ENCODE results near the gene SLF2. TPM values are rescaled to one million over a fixed set of nuclear protein-coding genes. Genes with fewer than 3 reads are reported as not detected.

The SLF2 gene
- total and polyA plus RNA-seq, 2 of the 13 experiments (the other 11 are each of a cell fraction or from before 2014, with no cell fraction given): 12.2 to 48.1 TPM

DNA sequence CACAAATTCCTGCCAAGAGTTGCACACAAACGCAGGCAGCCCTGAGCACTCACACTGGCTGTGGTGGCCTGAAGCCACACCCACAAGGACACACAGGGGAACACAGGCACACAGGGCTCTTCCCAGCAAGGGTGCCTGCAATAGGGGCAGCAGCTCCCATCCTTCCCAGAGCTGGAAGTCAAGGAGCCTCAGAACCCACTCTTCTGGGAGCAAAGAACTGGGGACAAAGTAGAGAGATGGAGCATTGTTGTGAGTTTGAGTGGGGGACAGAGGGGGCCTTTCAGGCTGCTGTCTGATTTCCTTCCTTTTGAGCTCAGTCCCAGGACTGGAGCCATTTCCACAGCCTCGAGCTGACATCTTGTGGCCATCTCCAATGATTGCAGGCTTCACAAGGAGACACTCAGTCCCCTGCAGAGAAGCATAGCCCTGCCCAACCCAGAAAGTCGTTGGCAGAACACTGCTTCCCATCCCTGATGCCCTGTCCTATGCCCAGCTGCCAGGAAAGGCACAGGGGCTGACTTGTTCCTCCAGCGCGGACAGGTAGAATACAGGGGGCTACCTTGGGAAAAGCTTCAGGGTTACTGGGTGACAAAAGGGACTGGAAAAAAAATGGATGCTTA, 34.4 kb upstream of the SLF2 start (continued):
- TF ChIP-seq BCL6 (CRISPR knock-in tag; IDR thresholded peaks at IDR 0.05): no peak
- TF ChIP-seq ZNF253 (CRISPR knock-in tag; IDR thresholded peaks at IDR 0.05; ENCODE audit: borderline replicate concordance): no peak
- TF ChIP-seq, protein P1, sequence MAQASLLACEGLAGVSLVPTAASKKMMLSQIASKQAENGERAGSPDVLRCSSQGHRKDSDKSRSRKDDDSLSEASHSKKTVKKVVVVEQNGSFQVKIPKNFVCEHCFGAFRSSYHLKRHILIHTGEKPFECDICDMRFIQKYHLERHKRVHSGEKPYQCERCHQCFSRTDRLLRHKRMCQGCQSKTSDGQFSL (CRISPR knock-in tag; IDR thresholded peaks at IDR 0.05): no peak
- no peak for TF ChIP-seq ZNF770 (CRISPR knock-in tag; IDR thresholded peaks at IDR 0.05)
- TF ChIP-seq ZNF7 (CRISPR knock-in tag; IDR thresholded peaks at IDR 0.05): no peak
- TF ChIP-seq, protein P2, sequence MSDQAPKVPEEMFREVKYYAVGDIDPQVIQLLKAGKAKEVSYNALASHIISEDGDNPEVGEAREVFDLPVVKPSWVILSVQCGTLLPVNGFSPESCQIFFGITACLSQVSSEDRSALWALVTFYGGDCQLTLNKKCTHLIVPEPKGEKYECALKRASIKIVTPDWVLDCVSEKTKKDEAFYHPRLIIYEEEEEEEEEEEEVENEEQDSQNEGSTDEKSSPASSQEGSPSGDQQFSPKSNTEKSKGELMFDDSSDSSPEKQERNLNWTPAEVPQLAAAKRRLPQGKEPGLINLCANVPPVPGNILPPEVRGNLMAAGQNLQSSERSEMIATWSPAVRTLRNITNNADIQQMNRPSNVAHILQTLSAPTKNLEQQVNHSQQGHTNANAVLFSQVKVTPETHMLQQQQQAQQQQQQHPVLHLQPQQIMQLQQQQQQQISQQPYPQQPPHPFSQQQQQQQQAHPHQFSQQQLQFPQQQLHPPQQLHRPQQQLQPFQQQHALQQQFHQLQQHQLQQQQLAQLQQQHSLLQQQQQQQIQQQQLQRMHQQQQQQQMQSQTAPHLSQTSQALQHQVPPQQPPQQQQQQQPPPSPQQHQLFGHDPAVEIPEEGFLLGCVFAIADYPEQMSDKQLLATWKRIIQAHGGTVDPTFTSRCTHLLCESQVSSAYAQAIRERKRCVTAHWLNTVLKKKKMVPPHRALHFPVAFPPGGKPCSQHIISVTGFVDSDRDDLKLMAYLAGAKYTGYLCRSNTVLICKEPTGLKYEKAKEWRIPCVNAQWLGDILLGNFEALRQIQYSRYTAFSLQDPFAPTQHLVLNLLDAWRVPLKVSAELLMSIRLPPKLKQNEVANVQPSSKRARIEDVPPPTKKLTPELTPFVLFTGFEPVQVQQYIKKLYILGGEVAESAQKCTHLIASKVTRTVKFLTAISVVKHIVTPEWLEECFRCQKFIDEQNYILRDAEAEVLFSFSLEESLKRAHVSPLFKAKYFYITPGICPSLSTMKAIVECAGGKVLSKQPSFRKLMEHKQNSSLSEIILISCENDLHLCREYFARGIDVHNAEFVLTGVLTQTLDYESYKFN (CRISPR knock-in tag; conservative IDR thresholded peaks at IDR 0.05): 0 out of 2 replicates have a peak, but pooled peaks have one; percentile 20
- TF ChIP-seq AHDC1 (CRISPR knock-in tag; IDR thresholded peaks at IDR 0.05; ENCODE audit: borderline replicate concordance): peak; percentile 18; the same call in 1 of the 2 replicates
- TF ChIP-seq, protein P3, sequence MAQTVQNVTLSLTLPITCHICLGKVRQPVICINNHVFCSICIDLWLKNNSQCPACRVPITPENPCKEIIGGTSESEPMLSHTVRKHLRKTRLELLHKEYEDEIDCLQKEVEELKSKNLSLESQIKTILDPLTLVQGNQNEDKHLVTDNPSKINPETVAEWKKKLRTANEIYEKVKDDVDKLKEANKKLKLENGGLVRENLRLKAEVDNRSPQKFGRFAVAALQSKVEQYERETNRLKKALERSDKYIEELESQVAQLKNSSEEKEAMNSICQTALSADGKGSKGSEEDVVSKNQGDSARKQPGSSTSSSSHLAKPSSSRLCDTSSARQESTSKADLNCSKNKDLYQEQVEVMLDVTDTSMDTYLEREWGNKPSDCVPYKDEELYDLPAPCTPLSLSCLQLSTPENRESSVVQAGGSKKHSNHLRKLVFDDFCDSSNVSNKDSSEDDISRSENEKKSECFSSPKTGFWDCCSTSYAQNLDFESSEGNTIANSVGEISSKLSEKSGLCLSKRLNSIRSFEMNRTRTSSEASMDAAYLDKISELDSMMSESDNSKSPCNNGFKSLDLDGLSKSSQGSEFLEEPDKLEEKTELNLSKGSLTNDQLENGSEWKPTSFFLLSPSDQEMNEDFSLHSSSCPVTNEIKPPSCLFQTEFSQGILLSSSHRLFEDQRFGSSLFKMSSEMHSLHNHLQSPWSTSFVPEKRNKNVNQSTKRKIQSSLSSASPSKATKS (CRISPR knock-in tag; IDR thresholded peaks at IDR 0.05): no peak
- TF ChIP-seq ZNF572 (CRISPR knock-in tag; IDR thresholded peaks at IDR 0.05): no peak
- TF ChIP-seq, protein P4, sequence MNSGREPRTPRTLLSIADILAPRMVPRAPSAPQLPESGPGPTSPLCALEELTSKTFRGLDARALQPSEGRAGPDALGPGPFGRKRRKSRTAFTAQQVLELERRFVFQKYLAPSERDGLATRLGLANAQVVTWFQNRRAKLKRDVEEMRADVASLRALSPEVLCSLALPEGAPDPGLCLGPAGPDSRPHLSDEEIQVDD (CRISPR knock-in tag; IDR thresholded peaks at IDR 0.05; ENCODE audit: borderline replicate concordance): no peak
- peak; percentile 34; the same call in 1 of the 2 replicates for TF ChIP-seq MEIS1 (CRISPR knock-in tag; IDR thresholded peaks at IDR 0.05; ENCODE audit: borderline replicate concordance)

Measured in HepG2 (cell line).